HEK293T (cell line): ENCODE results near the gene DCST2.

Source experiments
- CTCF ChIA-PET: fragments of 350-600 bp; formaldehyde crosslinking; extraction: SDS; loops from one replicate; lab custom pipeline; 2021; ENCODE audit warnings: antibody characterized with exemption, inconsistent platforms; lab: Yijun Ruan, JAX
- POLR2A ChIA-PET: fragments of 350-600 bp; formaldehyde crosslinking; extraction: SDS; loops from one replicate; lab custom pipeline; 2020; ENCODE audit warnings: antibody characterized with exemption, inconsistent platforms; lab: Yijun Ruan, JAX
- DNase-seq: peaks from one replicate; pipeline ENCODE4 v3.0.0; 2012; ENCODE audit warnings: mixed read lengths; ENCODE audit errors: extremely low spot score
- ARNT ChIP-seq: fragments of 450-650 bp; IDR thresholded peaks from 2 replicates; pipeline ENCODE4 v1.6.1; 2017; ENCODE audit warnings: mild to moderate bottlenecking
- BHLHE40 ChIP-seq: fragments of 450-650 bp; IDR thresholded peaks from 2 replicates; pipeline ENCODE4 v1.6.1; 2016; ENCODE audit warnings: mild to moderate bottlenecking, moderate library complexity, borderline replicate concordance
- CTBP1 ChIP-seq: fragments of 450-650 bp; IDR thresholded peaks from 2 replicates; pipeline ENCODE4 v1.6.1; 2016; ENCODE audit warnings: borderline replicate concordance
- ELF4 ChIP-seq: fragments of 450-650 bp; IDR thresholded peaks from 2 replicates; pipeline ENCODE4 v1.6.1; 2017; ENCODE audit warnings: antibody characterized with exemption
- FOXA1 ChIP-seq: fragments of 450-650 bp; IDR thresholded peaks from 2 replicates; pipeline ENCODE4 v1.6.1; 2016; ENCODE audit warnings: mild to moderate bottlenecking
- FOXK2 ChIP-seq: fragments of 450-650 bp; IDR thresholded peaks from 2 replicates; pipeline ENCODE4 v1.6.1; 2016; ENCODE audit warnings: mild to moderate bottlenecking
- FOXM1 ChIP-seq: fragments of 450-650 bp; IDR thresholded peaks from 2 replicates; pipeline ENCODE4 v1.6.1; 2017; ENCODE audit warnings: mild to moderate bottlenecking, borderline replicate concordance
- HDGF ChIP-seq: fragments of 450-650 bp; IDR thresholded peaks from 2 replicates; pipeline ENCODE4 v1.6.1; 2017; ENCODE audit warnings: antibody characterized with exemption, borderline replicate concordance
- L3MBTL2 ChIP-seq: fragments of 450-650 bp; conservative IDR thresholded peaks from 2 replicates; pipeline ENCODE4 v1.6.1; 2016; ENCODE audit warnings: mild to moderate bottlenecking
- LEF1 ChIP-seq: fragments of 450-650 bp; IDR thresholded peaks from 2 replicates; pipeline ENCODE4 v1.6.1; 2017; ENCODE audit warnings: mild to moderate bottlenecking, borderline replicate concordance
- NFRKB ChIP-seq: fragments of 450-650 bp; IDR thresholded peaks from 2 replicates; pipeline ENCODE4 v1.6.1; 2016; ENCODE audit warnings: mild to moderate bottlenecking, moderate library complexity
- SP1 ChIP-seq: fragments of 450-650 bp; IDR thresholded peaks from 2 replicates; pipeline ENCODE4 v1.6.1; 2017
- SUZ12 ChIP-seq: fragments of 450-650 bp; IDR thresholded peaks from 2 replicates; pipeline ENCODE4 v1.6.1; 2016; ENCODE audit warnings: mild to moderate bottlenecking
- TARDBP ChIP-seq: fragments of 450-650 bp; IDR thresholded peaks from 2 replicates; pipeline ENCODE4 v1.6.1; 2016
- ZNF384 ChIP-seq: fragments of 450-650 bp; IDR thresholded peaks from 2 replicates; pipeline ENCODE4 v1.6.1; 2016
- TF ChIP-seq, protein P1 (sequence below): fragments of 450-650 bp; IDR thresholded peaks from 2 replicates; pipeline ENCODE4 v1.6.1; 2016

The DCST2 gene

DNA sequence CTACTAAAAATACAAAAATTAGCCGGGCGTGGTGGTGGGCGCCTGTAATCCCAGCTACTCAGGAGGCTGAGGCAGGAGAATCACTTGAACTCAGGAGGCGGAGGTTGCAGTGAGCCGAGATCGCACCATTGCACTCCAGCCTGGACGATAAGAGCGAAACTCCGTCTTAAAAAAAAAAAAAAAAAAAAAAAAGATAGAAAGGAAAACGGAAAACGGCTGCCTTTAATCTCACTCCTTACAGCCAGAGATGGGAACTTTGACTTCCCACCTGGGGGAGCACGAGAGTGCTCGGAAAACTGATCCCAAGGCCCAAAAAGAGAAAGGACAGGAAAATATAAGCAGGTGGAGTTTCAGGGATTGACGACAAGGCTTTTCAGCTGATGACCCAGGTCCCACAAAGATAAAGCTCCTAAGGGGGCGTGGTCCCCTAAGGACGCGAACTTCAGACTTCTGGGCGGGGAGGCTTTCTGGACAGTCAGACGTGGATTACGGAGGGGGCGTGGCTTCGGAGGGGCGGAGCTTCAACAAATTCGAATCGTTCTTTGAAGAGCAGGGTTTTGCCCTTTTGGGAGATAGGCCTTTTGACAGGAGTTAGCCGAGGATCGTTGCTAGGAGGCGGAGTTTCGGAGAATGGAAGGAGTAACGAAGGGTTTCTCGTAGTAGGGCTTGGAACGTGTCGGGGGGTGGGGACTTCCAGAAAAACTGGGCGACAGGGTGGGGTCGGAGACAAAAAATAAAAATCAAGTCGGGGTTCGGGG, 60.1 kb downstream of the DCST2 start:
- TF ChIP-seq FOXA1 (no peak), L3MBTL2 (peak; percentile 9; the same call in 1 of the 2 replicates)
- TF ChIP-seq, protein P1, sequence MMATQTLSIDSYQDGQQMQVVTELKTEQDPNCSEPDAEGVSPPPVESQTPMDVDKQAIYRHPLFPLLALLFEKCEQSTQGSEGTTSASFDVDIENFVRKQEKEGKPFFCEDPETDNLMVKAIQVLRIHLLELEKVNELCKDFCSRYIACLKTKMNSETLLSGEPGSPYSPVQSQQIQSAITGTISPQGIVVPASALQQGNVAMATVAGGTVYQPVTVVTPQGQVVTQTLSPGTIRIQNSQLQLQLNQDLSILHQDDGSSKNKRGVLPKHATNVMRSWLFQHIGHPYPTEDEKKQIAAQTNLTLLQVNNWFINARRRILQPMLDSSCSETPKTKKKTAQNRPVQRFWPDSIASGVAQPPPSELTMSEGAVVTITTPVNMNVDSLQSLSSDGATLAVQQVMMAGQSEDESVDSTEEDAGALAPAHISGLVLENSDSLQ, result peak; percentile 63; the same call in 1 of the 2 replicates
- CTCF ChIA-PET, result interaction anchor here (0.6 to 2.3 kb wide), 6 partner anchors 12 to 414 kb away, joined by 3 to 8 read pairs (median 4); partner anchors contain the start of gene PYGO2
- peak; percentile 87 for DNase-seq
- POLR2A ChIA-PET, result interaction anchor here (0.6 to 6.6 kb wide), 17 partner anchors 10 to 299 kb away, joined by 3 to 59 read pairs (median 5); partner anchors contain the start of genes ADAM15, CLK2, FLAD1 and KCNN3

DNA sequence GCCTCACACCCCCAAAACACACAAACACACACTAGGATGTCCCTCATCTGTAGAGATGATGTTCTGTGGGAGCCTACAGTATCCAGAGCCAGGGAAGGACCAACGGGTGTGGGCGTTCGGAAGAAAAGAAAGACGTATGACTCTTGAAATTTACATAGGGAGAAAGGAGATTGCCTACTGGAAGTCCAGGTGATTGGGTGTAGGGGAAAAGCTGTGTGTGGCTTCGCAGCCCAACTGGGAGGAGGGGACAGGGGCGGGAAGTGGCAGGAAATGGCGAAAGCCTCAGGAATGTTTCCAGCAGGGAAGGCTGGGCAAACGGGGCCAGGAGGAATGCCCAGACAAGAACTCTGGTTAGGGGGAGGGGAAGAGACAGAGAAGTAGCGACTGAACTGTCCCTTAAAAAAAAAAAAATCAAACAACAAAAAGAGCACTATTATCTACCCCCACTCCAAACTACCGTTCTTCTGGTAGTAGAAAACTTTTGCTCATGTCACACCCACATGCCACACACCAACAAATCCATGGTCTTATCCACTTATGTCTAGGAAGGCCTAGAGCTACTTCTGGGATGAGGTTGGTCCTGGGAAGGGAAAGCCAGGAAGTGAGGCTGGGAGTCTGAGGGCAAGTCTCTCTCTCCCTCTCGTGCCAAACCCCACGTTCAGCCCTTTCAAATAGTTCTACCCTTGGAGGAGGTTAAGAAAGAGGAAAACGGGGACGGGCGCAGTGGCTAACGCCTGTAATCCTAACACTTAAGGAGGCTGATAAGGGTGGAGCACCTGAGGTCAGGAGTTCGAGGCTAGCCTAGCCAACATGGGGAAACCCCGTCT, 60.9 kb downstream of the DCST2 start:
- DNase-seq, result no peak
- POLR2A ChIA-PET, result interaction anchor here (0.8 to 6.6 kb wide), 11 partner anchors 11 to 300 kb away, joined by 3 to 59 read pairs (median 6); partner anchors contain the start of genes CLK2, FLAD1, PBXIP1 and PMVK
- TF ChIP-seq BHLHE40, result no peak
- no peak for TF ChIP-seq NFRKB
- TF ChIP-seq ARNT, result no peak
- TF ChIP-seq TARDBP, result no peak
- no peak for TF ChIP-seq LEF1
- TF ChIP-seq FOXK2, result no peak
- TF ChIP-seq ZNF384, result no peak
- TF ChIP-seq SUZ12, result no peak
- CTCF ChIA-PET, result interaction anchor here (0.5 to 2.3 kb wide), 6 partner anchors 11 to 635 kb away, joined by 3 to 8 read pairs (median 4); partner anchors contain the start of genes LENEP and PYGO2

- POLR2A ChIA-PET, result interaction anchor here (0.8 to 6.6 kb wide), 6 partner anchors 10 to 75 kb away, joined by 3 to 59 read pairs (median 8); partner anchors contain the start of genes FLAD1, LENEP, PMVK and PYGO2
- DNase-seq, result no peak
- CTCF ChIA-PET, result interaction anchor here (0.8 to 1.5 kb wide), 3 partner anchors 22 to 89 kb away, joined by 3 read pairs; partner anchors contain the start of gene LENEP
- TF ChIP-seq LEF1, result no peak
- no peak for TF ChIP-seq BHLHE40
- no peak for TF ChIP-seq NFRKB
- no peak for TF ChIP-seq HDGF
- TF ChIP-seq ELF4, result no peak
- TF ChIP-seq SP1, result no peak
- no peak for TF ChIP-seq TARDBP
- TF ChIP-seq L3MBTL2, result no peak
- TF ChIP-seq FOXA1, result no peak
Observed at GRCh38 chr1:154972213-154972516, 61.4 kb downstream of the DCST2 start.

GRCh38 chr1:154971341-154971998, 62.1 kb downstream of the DCST2 start:
- DNase-seq, result no peak
- no peak for TF ChIP-seq CTBP1
- TF ChIP-seq SUZ12, result no peak
- TF ChIP-seq BHLHE40, result no peak
- no peak for TF ChIP-seq TARDBP
- TF ChIP-seq LEF1, result no peak
- no peak for TF ChIP-seq ELF4
- no peak for TF ChIP-seq ARNT
- no peak for TF ChIP-seq ZNF384
- no peak for TF ChIP-seq FOXK2
- TF ChIP-seq HDGF, result no peak
- no peak for TF ChIP-seq L3MBTL2
- no peak for TF ChIP-seq NFRKB
- no peak for TF ChIP-seq SP1
- POLR2A ChIA-PET, result interaction anchor here (0.8 to 6.6 kb wide), 12 partner anchors 10 to 124 kb away, joined by 3 to 59 read pairs (median 7); partner anchors contain the start of genes FLAD1, LENEP, PBXIP1 and PMVK
- CTCF ChIA-PET, result interaction anchor here (0.8 to 2.2 kb wide), 6 partner anchors 9 to 114 kb away, joined by 3 to 8 read pairs (median 4); partner anchors contain the start of genes LENEP and PYGO2

DNA sequence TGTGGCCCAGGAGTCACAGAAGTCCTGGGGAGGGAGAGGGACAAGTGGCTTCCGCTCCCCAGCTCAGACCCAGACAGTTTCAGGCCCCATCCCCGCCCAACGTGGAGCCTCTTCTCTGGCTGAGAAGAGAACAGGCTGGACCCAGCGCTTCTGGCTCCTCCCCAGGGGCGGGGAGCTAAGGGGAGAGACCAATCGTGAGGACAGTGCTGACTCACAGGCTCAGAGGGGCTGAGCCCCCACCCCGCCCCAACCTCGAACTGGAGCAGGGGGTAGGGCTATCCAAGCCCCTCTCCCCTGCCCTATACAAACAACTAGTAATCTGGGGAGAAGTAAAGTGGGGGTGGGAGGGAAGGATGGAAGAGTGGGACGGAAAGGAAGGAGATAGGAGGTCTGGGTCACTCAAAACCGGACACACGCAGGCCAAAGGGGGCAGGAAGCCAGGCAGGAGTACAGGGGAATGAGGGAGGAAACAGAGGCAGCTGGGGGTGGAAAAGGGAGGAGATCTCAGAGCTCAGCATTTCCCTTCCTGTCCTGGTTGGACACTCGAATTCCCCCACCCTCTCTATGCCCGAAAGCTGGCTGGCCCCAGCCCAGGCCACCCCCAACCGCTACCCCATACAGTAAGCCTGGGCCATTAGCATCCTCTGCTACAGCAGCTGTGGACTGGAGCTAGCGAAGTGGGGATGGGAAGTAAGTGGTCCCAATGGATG, 62.8 kb downstream of the DCST2 start, which contains the start of gene SHC1:
SHC1 (minus strand) TSS at position 117 of the 710 bp plus-strand sequence. CDS start 221 bp downstream, outside the sequence.
- peak; percentile 79 for DNase-seq

More for the DNA sequence above, 62.8 kb downstream of the DCST2 start, which contains the start of gene SHC1:
- POLR2A ChIA-PET, result interaction anchor here (0.6 to 6.6 kb wide), 13 partner anchors 9 to 223 kb away, joined by 3 to 59 read pairs (median 5); partner anchors contain the start of genes FLAD1, LENEP, PBXIP1 and PMVK
- no peak for TF ChIP-seq FOXA1
- TF ChIP-seq, protein P1, result no peak
- TF ChIP-seq LEF1, result no peak
- TF ChIP-seq HDGF, result no peak
- TF ChIP-seq FOXM1, result no peak
- TF ChIP-seq CTBP1, result no peak
- no peak; the same call in 1 of the 2 replicates for TF ChIP-seq L3MBTL2
- no peak for TF ChIP-seq SUZ12
- no peak for TF ChIP-seq SP1
- no peak for TF ChIP-seq ELF4
- TF ChIP-seq BHLHE40, result no peak
- no peak for TF ChIP-seq NFRKB
- TF ChIP-seq FOXK2, result no peak
- TF ChIP-seq ARNT, result no peak
- TF ChIP-seq TARDBP, result no peak
- no peak for TF ChIP-seq ZNF384
- CTCF ChIA-PET, result interaction anchor here (0.6 to 2.2 kb wide), 5 partner anchors 9 to 115 kb away, joined by 3 to 8 read pairs (median 4); partner anchors contain the start of gene PYGO2
